Measurements from ENCODE around the gene TFPT.

The TFPT gene, protein sequence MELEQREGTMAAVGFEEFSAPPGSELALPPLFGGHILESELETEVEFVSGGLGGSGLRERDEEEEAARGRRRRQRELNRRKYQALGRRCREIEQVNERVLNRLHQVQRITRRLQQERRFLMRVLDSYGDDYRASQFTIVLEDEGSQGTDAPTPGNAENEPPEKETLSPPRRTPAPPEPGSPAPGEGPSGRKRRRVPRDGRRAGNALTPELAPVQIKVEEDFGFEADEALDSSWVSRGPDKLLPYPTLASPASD

GRCh38 chr19:54115109-54116063 is at the start of gene TFPT, which contains the start of gene PRPF31:
Gene TFPT (minus strand): TSS chr19:54115657. CDS start chr19:54115269, 388 bp downstream.
Gene PRPF31 (plus strand): TSS chr19:54115754. CDS start chr19:54118279, 2,525 bp downstream.
- no peak for TF ChIP-seq CTCF (conservative IDR thresholded peaks at IDR 0.05; ENCODE audit: low read depth)
- ChIA-PET POLR2A (ENCODE audit: low non-redundant PET) (interaction anchor here (0.6 to 1.1 kb wide), 4 partner anchors 9 to 21 kb away, joined by 3 to 5 read pairs (median 4); no protein-coding TSS in a partner anchor), CTCF (no interaction called here)
- H3K27ac ChIP-seq = peak within 1 kb of the TSS; percentile 87
- DNase-seq (ENCODE audit: low spot score) = peak; percentile 99

- POLR2A ChIA-PET (ENCODE audit: low non-redundant PET) = no interaction called here
- H3K27ac ChIP-seq = no peak overlapping the region
- DNase-seq (ENCODE audit: low spot score) = no peak
Observed at GRCh38 chr19:54165222-54165621, 49.8 kb upstream of the TFPT start.

DNA sequence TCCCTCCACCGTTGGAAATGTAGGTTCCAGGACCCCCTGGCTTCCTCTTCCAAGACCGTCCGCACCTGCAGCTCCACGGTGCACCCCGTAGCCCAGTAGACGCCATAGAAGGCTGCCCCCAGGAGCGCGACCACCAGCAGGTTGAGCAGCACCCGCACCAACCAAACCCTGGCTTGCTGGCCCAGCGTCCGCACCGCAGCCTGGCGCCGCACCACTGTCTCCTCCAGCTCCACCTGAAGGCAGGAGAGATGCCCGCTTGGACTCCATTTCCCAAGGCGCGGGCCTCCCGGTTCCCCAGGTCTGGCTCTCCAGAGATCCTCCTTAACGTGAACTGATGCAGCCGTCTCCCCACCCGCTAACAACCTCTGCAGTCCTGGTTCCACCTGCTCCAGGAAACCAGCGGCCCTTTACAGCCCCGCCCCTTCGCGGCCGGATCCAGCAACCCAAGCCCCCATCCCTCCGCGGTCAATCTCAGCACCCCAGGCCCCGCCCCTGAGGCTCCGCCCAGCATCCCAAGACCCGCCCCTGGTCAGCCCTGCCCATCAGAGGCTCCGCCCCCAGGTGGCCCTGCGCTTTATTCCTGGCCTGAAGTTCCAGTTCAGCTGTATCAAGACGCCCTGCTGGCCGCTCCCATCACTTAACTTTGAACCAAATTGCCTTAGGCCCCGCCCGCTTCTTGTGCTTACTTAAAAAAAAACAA is 49.1 kb upstream of the TFPT start:
- H3K27ac ChIP-seq = no peak overlapping the region
- CTCF ChIA-PET = no interaction called here
- peak; percentile 49 for DNase-seq (ENCODE audit: low spot score)

More at GRCh38 chr19:54165222-54165621, 49.8 kb upstream of the TFPT start:
- no peak for TF ChIP-seq CTCF (conservative IDR thresholded peaks at IDR 0.05; ENCODE audit: low read depth)
- CTCF ChIA-PET = interaction anchor here (0.5 kb wide), 1 partner anchor 105 kb away, joined by 3 read pairs; no protein-coding TSS in a partner anchor

DNA sequence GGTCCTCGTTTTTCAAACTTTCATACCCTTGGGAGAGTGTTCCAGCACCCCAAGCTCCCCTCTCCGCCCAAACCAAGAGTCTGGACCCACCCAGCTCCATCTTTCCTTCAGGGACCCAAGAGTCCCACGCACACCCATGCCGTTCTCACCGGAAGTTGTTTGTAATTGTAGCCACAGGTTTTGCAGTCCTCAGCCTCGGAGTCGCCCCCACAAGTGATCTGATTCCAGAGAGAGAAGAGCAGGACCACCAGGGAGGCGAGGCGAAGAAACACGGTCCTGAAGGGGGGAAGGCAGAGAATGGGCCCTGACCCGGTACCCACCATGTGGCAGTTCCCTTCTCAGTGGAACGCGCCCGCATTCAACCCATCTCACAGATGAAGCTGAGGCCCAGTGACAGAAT is 47.4 kb upstream of the TFPT start:
- TF ChIP-seq CTCF (conservative IDR thresholded peaks at IDR 0.05; ENCODE audit: low read depth) = no peak
- no peak for DNase-seq (ENCODE audit: low spot score)
- ChIA-PET CTCF (interaction anchor here (0.7 kb wide), 1 partner anchor 11 kb away, joined by 3 read pairs; no protein-coding TSS in a partner anchor), POLR2A (ENCODE audit: low non-redundant PET) (no interaction called here)
- H3K27ac ChIP-seq = peak overlapping the region; percentile 97

More for the DNA sequence above, 49.1 kb upstream of the TFPT start:
- TF ChIP-seq CTCF (conservative IDR thresholded peaks at IDR 0.05; ENCODE audit: low read depth) = no peak
- POLR2A ChIA-PET (ENCODE audit: low non-redundant PET) = no interaction called here

- no peak for TF ChIP-seq CTCF (conservative IDR thresholded peaks at IDR 0.05; ENCODE audit: low read depth)
- peak; percentile 93 for DNase-seq (ENCODE audit: low spot score)
- CTCF ChIA-PET = no interaction called here
- peak overlapping the region; percentile 97 for H3K27ac ChIP-seq
- POLR2A ChIA-PET (ENCODE audit: low non-redundant PET) = no interaction called here
Observed at GRCh38 chr19:54162241-54162805, 46.9 kb upstream of the TFPT start.

Measured in RWPE1 (cell line).